IMR-90 (cell line): ENCODE measurements around the gene ATP1B1. TPM values are rescaled to one million over a fixed set of nuclear protein-coding genes. Genes with fewer than 3 reads are reported as not detected.
A peak's percentile ranks its signal among the peaks of the same experiment; 100 is the strongest.

Source experiments
- ATAC-seq: fragments of 200-7000 bp; cut with Tn5 transposase; 2 replicates; pipeline ENCODE4 v1.9.1; 2020; ENCODE audit warnings: low read depth, mild to moderate bottlenecking, moderate library complexity
- BruUV-seq: library from RNA; stranded (reverse); fragments of 400-500 nt; replicated peaks from 2 replicates; lab custom pipeline; 2021; lab: Mats Ljungman, UMichigan
- CTCF ChIA-PET: fragments of 300-600 bp; formaldehyde crosslinking; extraction: SDS; loops from one replicate; lab custom pipeline; 2021; ENCODE audit warnings: antibody characterized with exemption; lab: Yijun Ruan, JAX
- POLR2A ChIA-PET: fragments of 300-600 bp; sonication (Branson Sonifier 250); formaldehyde crosslinking; loops from one replicate; lab custom pipeline; 2022; ENCODE audit warnings: antibody characterized with exemption; ENCODE audit not compliant: unreplicated experiment; lab: Charles Lee
- DNase-seq: peaks from one replicate; pipeline ENCODE4 v3.0.0; 2013
- H2AFZ ChIP-seq: replicated peaks from 2 replicates; pipeline ENCODE3; 2013; ENCODE audit warnings: low read length, mild to moderate bottlenecking; ENCODE audit not compliant: poor library complexity
- H2AK5ac ChIP-seq: 2 replicates; pipeline ENCODE4 v1.6.1; 2013; ENCODE audit warnings: low read depth, low read length, inconsistent platforms
- H2AK9ac ChIP-seq: replicated peaks from 2 replicates; pipeline ENCODE3; 2013; ENCODE audit warnings: mild to moderate bottlenecking, low read depth, low read length, moderate library complexity; ENCODE audit not compliant: poor library complexity
- H2BK120ac ChIP-seq: 2 replicates; pipeline ENCODE4 v1.6.1; 2013; ENCODE audit warnings: low read depth, low read length, inconsistent platforms
- H2BK15ac ChIP-seq: 3 replicates; pipeline ENCODE4 v1.6.1; 2013; ENCODE audit warnings: low read depth, low read length, inconsistent platforms
- H2BK20ac ChIP-seq: 2 replicates; pipeline ENCODE4 v1.6.1; 2013; ENCODE audit warnings: low read depth, mild to moderate bottlenecking, inconsistent platforms, low read length, moderate library complexity
- H2BK5ac ChIP-seq: 2 replicates; pipeline ENCODE4 v1.6.1; 2013; ENCODE audit warnings: mild to moderate bottlenecking, low read depth, low read length, inconsistent platforms; ENCODE audit not compliant: poor library complexity, severe bottlenecking
- H3K14ac ChIP-seq: replicated peaks from 2 replicates; pipeline ENCODE4 v1.6.1; 2013; ENCODE audit warnings: low read depth, low read length, inconsistent platforms
- H3K18ac ChIP-seq: 2 replicates; pipeline ENCODE4 v1.6.1; 2013; ENCODE audit warnings: low read depth, low read length, control low read depth
- H3K23ac ChIP-seq: 2 replicates; pipeline ENCODE4 v1.6.1; 2013; ENCODE audit warnings: low read depth, low read length, inconsistent platforms
- H3K27ac ChIP-seq: 2 replicates; pipeline ENCODE4 v1.5.1; 2013; ENCODE audit warnings: mild to moderate bottlenecking, control low read depth, low read length; ENCODE audit not compliant: insufficient read depth
- H3K27me3 ChIP-seq: 2 replicates; pipeline ENCODE4 v1.6.1; 2013; ENCODE audit warnings: low read length; ENCODE audit not compliant: control insufficient read depth, insufficient read depth
- H3K36me3 ChIP-seq: 2 replicates; pipeline ENCODE4 v1.6.1; 2013; ENCODE audit warnings: low read length, mixed read lengths; ENCODE audit not compliant: control insufficient read depth, insufficient read depth
- H3K4ac ChIP-seq: 2 replicates; pipeline ENCODE4 v1.6.1; 2013; ENCODE audit warnings: low read depth, low read length, inconsistent platforms
- H3K4me1 ChIP-seq: 2 replicates; pipeline ENCODE4 v1.6.1; 2013; ENCODE audit warnings: low read length, mixed read lengths; ENCODE audit not compliant: control insufficient read depth, insufficient read depth
- H3K4me2 ChIP-seq: 2 replicates; pipeline ENCODE4 v1.6.1; 2013; ENCODE audit warnings: low read depth, mild to moderate bottlenecking, control low read depth, low read length, moderate library complexity
- H3K4me3 ChIP-seq: 2 replicates; pipeline ENCODE4 v1.5.1; 2013; ENCODE audit warnings: low read depth, mild to moderate bottlenecking, control low read depth, low read length, moderate library complexity; ENCODE audit not compliant: insufficient read depth
- H3K56ac ChIP-seq: 2 replicates; pipeline ENCODE4 v1.6.1; 2013; ENCODE audit warnings: low read length, inconsistent platforms; ENCODE audit not compliant: insufficient read depth; ENCODE audit errors: extremely low read depth
- H3K79me1 ChIP-seq, 2 experiments: 2 replicates each; pipeline ENCODE4 v1.6.1; 2013; ENCODE audit warnings: low read length in 2 of 2, inconsistent platforms in 1 of 2, low read depth in 1 of 2
- H3K9ac ChIP-seq: 2 replicates; pipeline ENCODE4 v1.6.1; 2013; ENCODE audit warnings: low read depth, low read length, control low read depth
- H3K9me1 ChIP-seq: 2 replicates; pipeline ENCODE4 v1.6.1; 2013; ENCODE audit warnings: low read length, inconsistent platforms; ENCODE audit not compliant: insufficient read depth
- H3K9me3 ChIP-seq: 2 replicates; pipeline ENCODE4 v1.6.1; 2013; ENCODE audit warnings: low read length; ENCODE audit not compliant: control insufficient read depth, insufficient read depth
- H4K20me1 ChIP-seq: 2 replicates; pipeline ENCODE4 v1.6.1; 2013; ENCODE audit warnings: low read length, inconsistent platforms; ENCODE audit not compliant: insufficient read depth
- H4K5ac ChIP-seq: 2 replicates; pipeline ENCODE4 v1.6.1; 2013; ENCODE audit warnings: mild to moderate bottlenecking, low read depth, low read length, control low read depth
- H4K8ac ChIP-seq, 2 experiments: 2 replicates each; pipeline ENCODE4 v1.6.1; 2013; ENCODE audit warnings: low read depth in 2 of 2, low read length in 2 of 2, control low read depth in 1 of 2, inconsistent platforms in 1 of 2
- H4K91ac ChIP-seq: 2 replicates; pipeline ENCODE4 v1.6.1; 2013; ENCODE audit warnings: low read depth, low read length, inconsistent platforms; ENCODE audit not compliant: insufficient read depth
- CEBPB ChIP-seq: IDR thresholded peaks from 2 replicates; pipeline ENCODE4 v1.6.1; 2012; ENCODE audit warnings: low read depth, low read length, improper control_type of control experiment
- CHD1 ChIP-seq: IDR thresholded peaks from 2 replicates; pipeline ENCODE4 v1.6.1; 2012; ENCODE audit warnings: low read depth, low read length, improper control_type of control experiment
- CTCF ChIP-seq: conservative IDR thresholded peaks from 2 replicates; pipeline ENCODE4 v1.5.1; 2012; ENCODE audit warnings: mild to moderate bottlenecking, low read depth, low read length, improper control_type of control experiment
- FOS ChIP-seq: fragments of 150-350 bp; IDR thresholded peaks from 2 replicates; pipeline ENCODE4 v1.6.1; 2016; ENCODE audit warnings: low read depth, low read length
- NFE2L2 ChIP-seq: fragments of 150-350 bp; IDR thresholded peaks from 2 replicates; pipeline ENCODE4 v1.6.1; 2016; ENCODE audit warnings: low read depth, mild to moderate bottlenecking, low read length
- POLR2A ChIP-seq: IDR thresholded peaks from 2 replicates; pipeline ENCODE4 v1.6.1; 2012; ENCODE audit warnings: mild to moderate bottlenecking, low read depth, low read length
- RAD21 ChIP-seq: IDR thresholded peaks from 2 replicates; pipeline ENCODE4 v1.6.1; 2012; ENCODE audit warnings: low read length, improper control_type of control experiment
- SMC3 ChIP-seq: fragments of 150-350 bp; IDR thresholded peaks from 2 replicates; pipeline ENCODE4 v1.6.1; 2016; ENCODE audit warnings: low read depth, mild to moderate bottlenecking, antibody characterized with exemption, low read length, moderate library complexity
- USF2 ChIP-seq: fragments of 150-350 bp; IDR thresholded peaks from 2 replicates; pipeline ENCODE4 v1.6.1; 2017; ENCODE audit warnings: mild to moderate bottlenecking, antibody characterized with exemption, low read length, low read depth
- WGBS, 2 experiments: methylation state at CpG; one replicate each; pipeline versions ENCODE4 v1.1.5 to v1.1.7; 2013; ENCODE audit warnings: missing lambda C conversion rate in 2 of 2; ENCODE audit not compliant: insufficient read length in 1 of 2; ENCODE audit errors: extremely low coverage in 2 of 2; 5-methylcytosine and 5-hydroxymethylcytosine counted together
- dilution Hi-C: fragments of 300-500 bp; cut with HindIII; formaldehyde crosslinking; loops from one replicate; pipeline ENCODE4 v1.14.3; 2018; ENCODE audit warnings: low sequenced_read_pairs; ENCODE audit not compliant: unreplicated experiment
- in situ Hi-C: fragments of 300-500 bp; cut with MboI; formaldehyde crosslinking; loops from 3 replicates; pipeline ENCODE4 v1.14.3; 2019; ENCODE audit warnings: low sequenced_read_pairs, inconsistent platforms, mixed read lengths
- intact Hi-C: fragments of 100-400 bp; cut with micrococcal nuclease; formaldehyde crosslinking; loops from 2 replicates; pipeline ENCODE4 v1.10.0; 2022
- polyA plus RNA-seq, 3 experiments: library from polyadenylated mRNA; depleted of rRNA; stranded (reverse); fragments of >200 nt; gene quantifications; 2 replicates each; pipeline ENCODE4 v1.2.3, GENCODE V29; 2012; ENCODE audit warnings: low replicate concordance in 1 of 3
- total RNA-seq: library from RNA; depleted of rRNA; stranded (reverse); fragments of >200 nt; gene quantifications from 2 replicates; pipeline ENCODE4 v1.2.3, GENCODE V29; 2012

Gene ATP1B1
- total and polyA plus RNA-seq, 2 of the 4 experiments (the other 2 are of a cell fraction), result 14.5 to 22.1 TPM

GRCh38 chr1:169111472-169111871 lies 5.0 kb downstream of the ATP1B1 start:
- no TSS peak for BruUV-seq
- Histone ChIP-seq H4K91ac (peak overlapping the region; percentile 78; the same call in 1 of the 2 replicates), H3K27ac (no peak overlapping the region), H4K8ac (peak overlapping the region; percentile 38 to 61; a peak in 3 of 4 replicates), H2BK5ac (peak overlapping the region; percentile 83), H3K4me1 (peaks cover 32% of the 10 kb centered on the region), H3K56ac (0 out of 2 replicates have a peak overlapping the region, but pooled peaks have one; percentile 21), H3K4me3 (no peak overlapping the region), H3K9me1 (peaks cover 18% of the 10 kb centered on the region), H2BK20ac (peak overlapping the region; percentile 38; the same call in 1 of the 2 replicates), H3K79me1 (peaks cover 23 to 70% of the 10 kb centered on the region in 2 experiments), H4K5ac (0 out of 2 replicates have a peak overlapping the region, but pooled peaks have one; percentile 23), H3K4ac (peak overlapping the region; percentile 83), H3K9me3 (no peaks in the 10 kb centered on the region), H3K27me3 (no peaks in the 10 kb centered on the region), H2AK5ac (peak overlapping the region; percentile 93), H2BK15ac (peak overlapping the region; percentile 75; the same call in 1 of the 3 replicates), H2AK9ac (no peak overlapping the region), H3K9ac (no peak overlapping the region), H4K20me1 (no peaks in the 10 kb centered on the region), H3K14ac (0 out of 2 replicates have a peak overlapping the region, but pooled peaks have one; percentile 65), H2AFZ (no peak overlapping the region), H2BK120ac (peak overlapping the region; percentile 63), H3K4me2 (no peak overlapping the region; the same call in 1 of the 2 replicates), H3K36me3 (peaks cover 4% of the 10 kb centered on the region; the same call in 1 of the 2 replicates), H3K18ac (no peak overlapping the region), H3K23ac (0 out of 2 replicates have a peak overlapping the region, but pooled peaks have one; percentile 88)
- POLR2A ChIA-PET, result interaction anchor here (2.0 kb wide), 1 partner anchor 9 kb away, joined by 5 read pairs; no protein-coding TSS in a partner anchor
- ATAC-seq, result no peak
- no CpG with 5 or more reads among the region's 6 CpGs for WGBS, 2 experiments
- no peak for TF ChIP-seq POLR2A
- no peak for TF ChIP-seq SMC3
- 0 out of 2 replicates have a peak, but pooled peaks have one; percentile 2 for TF ChIP-seq CTCF
- TF ChIP-seq CEBPB, result no peak
- TF ChIP-seq RAD21, result no peak
- TF ChIP-seq USF2, result no peak
- TF ChIP-seq NFE2L2, result no peak
- TF ChIP-seq FOS, result no peak
- no peak for TF ChIP-seq CHD1
- dilution Hi-C loops, result no loop called here
- in situ Hi-C loops, result loop anchor here (10.0 to 25.0 kb wide), 3 partner anchors 373 to 1601 kb away; partner anchors contain the start of genes GPR161 and SLC19A2
- CTCF ChIA-PET, result interaction anchor here (0.6 to 1.0 kb wide), 3 partner anchors 237 to 255 kb away, joined by 3 to 6 read pairs (median 3); no protein-coding TSS in a partner anchor
- DNase-seq, result no peak
- intact Hi-C loops, result no loop called here
